ENCODE measurements around the gene ST3GAL3. TPM values are rescaled to one million over a fixed set of nuclear protein-coding genes. Genes with fewer than 3 reads are reported as not detected.

The ST3GAL3 gene
- total RNA-seq, 2 donors from 2014 or later: 25.3 to 34.9 TPM

DNA sequence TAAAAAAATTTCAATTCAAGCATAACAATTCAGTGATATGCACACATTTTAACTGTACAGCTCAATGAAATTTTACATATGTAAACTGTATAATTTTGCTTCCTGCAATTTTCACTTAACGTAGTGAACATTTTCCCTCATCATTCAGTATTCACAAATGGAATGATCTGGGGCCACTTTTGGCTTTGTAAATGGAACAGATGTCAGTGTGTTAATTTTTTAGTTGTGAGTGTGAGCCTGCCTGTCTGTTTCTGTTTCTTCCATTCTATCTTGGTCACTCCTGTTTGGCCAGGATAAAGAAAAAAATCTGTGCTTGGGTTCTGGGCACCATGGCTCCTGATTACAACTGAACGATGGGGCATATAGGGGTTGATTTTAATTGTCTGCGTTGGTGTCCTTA is 20.5 kb upstream of the ST3GAL3 start:
- DNase-seq (no peak), ATAC-seq (replicated peaks in 1 of 2) (no peak)
- no peaks in the 10 kb centered on the region for H3K27me3 Mint-ChIP-seq (ENCODE audit: low read depth)
- H3K36me3 Mint-ChIP-seq (ENCODE audit: insufficient read depth in 2 of 2): peaks cover 10 to 32% of the 10 kb centered on the region in 2 donors
- no peak overlapping the region for H3K27ac Mint-ChIP-seq
- H3K4me1 Mint-ChIP-seq (ENCODE audit: low read depth): no peaks in the 10 kb centered on the region
- no peak overlapping the region for H3K4me3 Mint-ChIP-seq
- no peaks in the 10 kb centered on the region for H3K9me3 Mint-ChIP-seq

DNA sequence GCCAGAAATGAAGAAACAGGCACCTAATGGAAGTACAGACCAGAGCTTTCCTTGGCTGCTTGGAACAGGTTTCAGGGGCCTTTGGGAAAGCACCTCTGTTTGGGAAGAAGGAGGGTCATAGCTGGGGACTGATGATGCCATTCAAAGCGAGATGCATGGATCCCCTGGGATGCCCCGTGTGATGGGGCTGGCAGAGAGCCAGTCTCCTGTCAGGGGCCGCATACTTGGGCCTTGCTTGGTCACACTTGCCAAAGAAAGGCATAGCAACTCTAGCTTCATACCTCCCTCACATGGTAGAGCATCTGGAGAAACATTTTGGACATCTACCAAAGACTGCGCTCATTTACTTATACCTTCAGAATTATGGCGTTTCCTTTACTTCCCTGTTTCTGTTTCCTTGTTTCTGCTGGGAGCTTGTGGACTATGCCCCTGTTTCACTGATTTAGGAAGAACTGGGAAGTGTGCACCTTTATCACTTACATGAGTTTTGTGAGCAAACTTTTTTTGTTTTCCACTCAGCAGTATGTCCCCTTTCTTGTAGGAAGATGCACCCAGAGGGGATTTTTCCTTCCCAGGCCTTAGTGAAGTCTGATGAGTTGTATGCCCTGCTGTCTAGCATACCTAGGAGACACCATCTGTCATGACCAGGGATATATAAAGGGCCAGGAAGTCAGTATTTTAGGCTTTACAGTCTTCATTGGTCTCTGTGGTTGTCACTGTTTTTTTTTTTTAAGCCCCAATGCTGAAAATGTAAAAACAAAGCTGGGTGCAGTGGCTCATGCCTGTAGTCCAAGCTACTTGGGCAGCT is 19.8 kb upstream of the ST3GAL3 start:
- Mint-ChIP-seq H3K4me3 (no peak overlapping the region), H3K27me3 (ENCODE audit: low read depth) (no peaks in the 10 kb centered on the region), H3K4me1 (ENCODE audit: low read depth) (no peaks in the 10 kb centered on the region), H3K27ac (no peak overlapping the region), H3K9me3 (no peaks in the 10 kb centered on the region), H3K36me3 (ENCODE audit: insufficient read depth in 2 of 2) (peaks cover 10 to 39% of the 10 kb centered on the region in 2 donors)
- ATAC-seq (replicated peaks in 1 of 2) (no peak), DNase-seq (no peak)

GRCh38 chr1:43688109-43688387 is 19.3 kb upstream of the ST3GAL3 start:
- DNase-seq: no peak
- no peak overlapping the region for H3K27ac Mint-ChIP-seq
- no peak overlapping the region for H3K4me3 Mint-ChIP-seq
- no peaks in the 10 kb centered on the region for H3K9me3 Mint-ChIP-seq
- no peaks in the 10 kb centered on the region for H3K4me1 Mint-ChIP-seq (ENCODE audit: low read depth)
- H3K27me3 Mint-ChIP-seq (ENCODE audit: low read depth): no peaks in the 10 kb centered on the region
- H3K36me3 Mint-ChIP-seq (ENCODE audit: insufficient read depth in 2 of 2): peaks cover 10 to 39% of the 10 kb centered on the region in 2 donors
- no peak for ATAC-seq (replicated peaks in 1 of 2)

- Mint-ChIP-seq H3K9me3 (no peaks in the 10 kb centered on the region), H3K27me3 (ENCODE audit: low read depth) (no peaks in the 10 kb centered on the region), H3K4me1 (ENCODE audit: low read depth) (no peaks in the 10 kb centered on the region), H3K27ac (peak overlapping the region; percentile 21), H3K36me3 (ENCODE audit: insufficient read depth in 2 of 2) (peaks cover 13 to 36% of the 10 kb centered on the region in 2 donors), H3K4me3 (no peak overlapping the region)
- no peak for DNase-seq
- no peak for ATAC-seq (replicated peaks in 1 of 2)
Observed at GRCh38 chr1:43688594-43689000, 18.7 kb upstream of the ST3GAL3 start.

GRCh38 chr1:43689289-43689688 is 18.0 kb upstream of the ST3GAL3 start:
- Mint-ChIP-seq H3K4me1 (ENCODE audit: low read depth) (no peaks in the 10 kb centered on the region), H3K4me3 (no peak overlapping the region), H3K9me3 (no peaks in the 10 kb centered on the region), H3K27me3 (ENCODE audit: low read depth) (no peaks in the 10 kb centered on the region), H3K27ac (no peak overlapping the region), H3K36me3 (ENCODE audit: insufficient read depth in 2 of 2) (peaks cover 12 to 30% of the 10 kb centered on the region in 2 donors)
- no peak for ATAC-seq (replicated peaks in 1 of 2)
- DNase-seq: no peak

GRCh38 chr1:43691871-43692815 is 15.2 kb upstream of the ST3GAL3 start:
- H3K36me3 Mint-ChIP-seq (ENCODE audit: insufficient read depth in 2 of 2): peaks cover 2 to 10% of the 10 kb centered on the region in 2 donors

DNA sequence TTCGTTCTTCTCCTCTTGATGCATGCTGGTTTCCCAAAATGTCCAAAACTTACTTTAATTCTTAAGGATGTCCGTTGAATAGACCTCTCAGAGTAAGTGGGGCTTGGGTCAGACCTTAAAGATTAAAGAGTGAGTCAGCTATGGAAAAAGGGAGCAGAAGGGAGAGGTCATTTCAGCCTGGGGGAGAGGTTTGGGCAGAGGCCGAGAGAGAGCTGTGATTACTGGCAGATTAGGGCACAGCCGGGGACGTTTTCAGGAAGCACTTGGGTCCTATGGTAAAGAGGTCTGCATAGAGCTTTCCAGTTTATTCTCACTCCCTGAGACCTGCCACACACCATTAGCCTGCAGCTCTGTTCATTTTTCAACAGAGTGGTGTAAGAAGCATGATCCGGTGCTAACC is 14.0 kb upstream of the ST3GAL3 start:
- Mint-ChIP-seq H3K27ac (no peak overlapping the region), H3K9me3 (no peaks in the 10 kb centered on the region), H3K4me1 (ENCODE audit: low read depth) (no peaks in the 10 kb centered on the region), H3K27me3 (ENCODE audit: low read depth) (no peaks in the 10 kb centered on the region), H3K36me3 (ENCODE audit: insufficient read depth in 2 of 2) (peaks cover 2 to 9% of the 10 kb centered on the region in 2 donors), H3K4me3 (no peak overlapping the region)
- DNase-seq (no peak), ATAC-seq (replicated peaks in 1 of 2) (no peak)

More at GRCh38 chr1:43691871-43692815, 15.2 kb upstream of the ST3GAL3 start:
- no peak for DNase-seq
- H3K4me1 Mint-ChIP-seq (ENCODE audit: low read depth): no peaks in the 10 kb centered on the region
- no peaks in the 10 kb centered on the region for H3K27me3 Mint-ChIP-seq (ENCODE audit: low read depth)
- H3K4me3 Mint-ChIP-seq: no peak overlapping the region
- H3K27ac Mint-ChIP-seq: no peak overlapping the region
- H3K9me3 Mint-ChIP-seq: no peaks in the 10 kb centered on the region
- no peak for ATAC-seq (replicated peaks in 1 of 2)

DNA sequence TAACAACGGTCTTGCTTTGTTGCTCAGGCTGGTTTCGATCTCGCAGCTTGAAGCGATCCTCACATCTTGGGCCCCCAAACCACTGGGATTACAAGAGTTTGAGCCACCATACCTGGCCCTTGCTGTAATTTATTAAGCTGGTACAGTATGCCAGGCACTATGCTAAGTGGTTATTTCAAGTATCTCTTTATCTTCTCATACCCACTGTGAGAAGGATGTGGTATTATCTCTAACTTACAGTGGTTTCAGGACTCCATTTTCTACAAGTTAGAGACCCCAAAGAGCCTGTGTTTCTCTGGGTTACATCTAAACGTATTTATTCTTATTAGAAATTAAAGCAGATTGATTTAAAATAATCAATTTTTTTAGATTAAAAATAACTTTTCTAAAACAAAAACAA is 8.1 kb upstream of the ST3GAL3 start:
- H3K36me3 Mint-ChIP-seq (ENCODE audit: insufficient read depth in 2 of 2): peaks cover 0 to 14% of the 10 kb centered on the region in 2 donors
- no peaks in the 10 kb centered on the region for H3K27me3 Mint-ChIP-seq (ENCODE audit: low read depth)
- H3K27ac Mint-ChIP-seq: no peak overlapping the region
- no peak for ATAC-seq (replicated peaks in 1 of 2)
- DNase-seq: no peak
- no peak overlapping the region for H3K4me3 Mint-ChIP-seq
- H3K9me3 Mint-ChIP-seq: no peaks in the 10 kb centered on the region
- H3K4me1 Mint-ChIP-seq (ENCODE audit: low read depth): no peaks in the 10 kb centered on the region

DNA sequence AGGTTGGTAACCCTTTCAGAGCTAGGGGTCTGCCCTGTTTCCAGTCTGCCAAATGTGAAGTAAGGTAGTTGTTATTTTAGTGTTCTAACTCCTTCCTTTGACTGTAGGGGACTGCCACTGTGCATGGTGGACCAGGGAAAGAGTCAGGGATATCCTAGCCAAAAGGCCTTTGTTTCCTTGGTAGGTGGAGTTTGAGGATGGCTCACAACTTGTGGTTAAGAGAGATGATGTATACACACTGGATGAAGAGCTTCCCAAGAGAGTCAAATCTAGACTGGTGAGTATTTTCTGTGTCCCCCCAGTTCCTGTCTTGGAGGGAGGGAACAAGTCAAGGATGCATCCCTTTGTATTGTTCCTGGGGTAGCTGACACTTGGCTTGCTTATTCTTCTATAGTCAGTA is 3.5 kb upstream of the ST3GAL3 start:
- Mint-ChIP-seq H3K4me3 (no peak overlapping the region), H3K9me3 (no peaks in the 10 kb centered on the region)

GRCh38 chr1:43704838-43705237 is 2.5 kb upstream of the ST3GAL3 start:
- DNase-seq (no peak), ATAC-seq (replicated peaks in 1 of 2) (no peak)
- Mint-ChIP-seq H3K4me3 (no peak overlapping the region), H3K27ac (no peak overlapping the region), H3K36me3 (ENCODE audit: insufficient read depth in 2 of 2) (peaks cover 0 to 20% of the 10 kb centered on the region in 2 donors), H3K9me3 (no peaks in the 10 kb centered on the region), H3K27me3 (ENCODE audit: low read depth) (no peaks in the 10 kb centered on the region), H3K4me1 (ENCODE audit: low read depth) (peaks cover 33% of the 10 kb centered on the region)

More for the DNA sequence above, 3.5 kb upstream of the ST3GAL3 start:
- no peaks in the 10 kb centered on the region for H3K27me3 Mint-ChIP-seq (ENCODE audit: low read depth)
- peaks cover 0 to 20% of the 10 kb centered on the region in 2 donors for H3K36me3 Mint-ChIP-seq (ENCODE audit: insufficient read depth in 2 of 2)
- DNase-seq (no peak), ATAC-seq (replicated peaks in 1 of 2) (no peak)
- peaks cover 30% of the 10 kb centered on the region for H3K4me1 Mint-ChIP-seq (ENCODE audit: low read depth)
- H3K27ac Mint-ChIP-seq: no peak overlapping the region

GRCh38 chr1:43705334-43705733 is 2.0 kb upstream of the ST3GAL3 start:
- no peak overlapping the region for H3K27ac Mint-ChIP-seq
- no peaks in the 10 kb centered on the region for H3K9me3 Mint-ChIP-seq
- H3K36me3 Mint-ChIP-seq (ENCODE audit: insufficient read depth in 2 of 2): peaks cover 0 to 20% of the 10 kb centered on the region in 2 donors
- ATAC-seq (replicated peaks in 1 of 2) (no peak), DNase-seq (no peak)
- peak overlapping the region; percentile 88 to 94 for H3K4me3 Mint-ChIP-seq
- H3K27me3 Mint-ChIP-seq (ENCODE audit: low read depth): no peaks in the 10 kb centered on the region
- peaks cover 35% of the 10 kb centered on the region for H3K4me1 Mint-ChIP-seq (ENCODE audit: low read depth)

DNA sequence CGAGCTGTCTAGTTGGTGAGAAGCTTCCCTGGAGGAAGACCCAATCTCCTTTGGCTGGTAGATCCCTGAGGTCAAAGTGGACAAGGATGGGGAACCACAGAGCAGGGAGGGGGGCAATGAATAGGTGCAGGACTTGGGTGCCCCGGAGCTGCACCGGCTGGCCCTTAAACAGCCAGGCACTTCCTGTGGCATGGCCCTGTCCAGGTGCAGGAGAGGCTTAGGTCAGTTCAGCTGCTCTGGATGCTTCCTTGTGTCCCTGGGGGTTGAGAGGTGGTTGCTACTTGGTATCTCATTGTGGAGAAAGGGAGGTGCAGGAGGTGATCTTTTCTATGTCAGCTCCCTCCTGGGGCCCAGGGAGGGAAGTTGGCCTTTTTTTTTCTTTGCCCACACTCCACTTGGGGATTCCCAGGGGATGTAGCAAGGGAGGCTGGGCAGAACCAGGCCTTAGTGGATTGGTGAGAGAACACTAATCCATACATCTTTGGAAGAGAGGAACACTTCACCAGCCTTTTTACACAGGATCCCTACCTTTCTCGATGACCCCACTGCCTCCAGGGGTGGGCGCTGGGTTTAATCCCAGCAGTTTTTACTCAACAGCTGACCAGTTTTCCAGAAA is 1.2 kb upstream of the ST3GAL3 start:
- no peaks in the 10 kb centered on the region for H3K9me3 Mint-ChIP-seq
- peaks cover 4 to 24% of the 10 kb centered on the region in 2 donors for H3K36me3 Mint-ChIP-seq (ENCODE audit: insufficient read depth in 2 of 2)
- H3K4me3 Mint-ChIP-seq: peak overlapping the region; percentile 88 to 94
- no peak overlapping the region for H3K27ac Mint-ChIP-seq
- no peaks in the 10 kb centered on the region for H3K27me3 Mint-ChIP-seq (ENCODE audit: low read depth)
- H3K4me1 Mint-ChIP-seq (ENCODE audit: low read depth): peaks cover 39% of the 10 kb centered on the region
- ATAC-seq (replicated peaks in 1 of 2) (no peak), DNase-seq (peak in 1 of 2 donors; percentile 4)
